Measurements from ENCODE around the gene TMEM35A. TPM values are rescaled to one million over a fixed set of nuclear protein-coding genes. Genes with fewer than 3 reads are reported as not detected.
A peak's percentile ranks its signal among the peaks of the same experiment; 100 is the strongest.

TMEM35A gene
- not detected for total RNA-seq

GRCh38 chrX:101078716-101079598, at the start of gene TMEM35A:
Gene TMEM35A, plus strand, starts transcription at chrX:101078879. Its CDS starts 124 bp downstream, at chrX:101079003.
- H3K36me3 Mint-ChIP-seq (ENCODE audit: low read depth), result no peaks in the 10 kb centered on the region
- H3K4me3 Mint-ChIP-seq, result no peak within 1 kb of the TSS
- H3K4me1 Mint-ChIP-seq (ENCODE audit: low read depth), result peaks cover 4% of the 10 kb centered on the region
- DNase-seq (no peak), ATAC-seq (no peak)
- TF ChIP-seq CTCF (IDR thresholded peaks at IDR 0.05), result no peak
- peaks cover 12% of the 10 kb centered on the region for H3K27me3 Mint-ChIP-seq
- POLR2A ChIA-PET, result no interaction called here
- H3K27ac Mint-ChIP-seq, result no peak within 1 kb of the TSS
- H3K9me3 Mint-ChIP-seq, result no peaks in the 10 kb centered on the region
- intact Hi-C loops (cut with micrococcal nuclease), result no loop called here
- CTCF ChIA-PET, result no interaction called here

GRCh38 chrX:101029665-101030064, 49.0 kb upstream of the TMEM35A start:
- CTCF ChIA-PET, result no interaction called here
- Mint-ChIP-seq H3K9me3 (no peaks in the 10 kb centered on the region), H3K27me3 (no peaks in the 10 kb centered on the region), H3K4me3 (no peak overlapping the region), H3K36me3 (ENCODE audit: low read depth) (peaks cover 28% of the 10 kb centered on the region), H3K4me1 (ENCODE audit: low read depth) (peaks cover 3% of the 10 kb centered on the region), H3K27ac (no peak overlapping the region)
- DNase-seq (no peak), ATAC-seq (no peak)
- intact Hi-C loops (cut with micrococcal nuclease), result no loop called here
- no peak for TF ChIP-seq CTCF (IDR thresholded peaks at IDR 0.05)
- POLR2A ChIA-PET, result no interaction called here

- DNase-seq (no peak), ATAC-seq (no peak)
- ChIA-PET POLR2A (no interaction called here), CTCF (no interaction called here)
- no peaks in the 10 kb centered on the region for H3K4me1 Mint-ChIP-seq (ENCODE audit: low read depth)
- no peak overlapping the region for H3K4me3 Mint-ChIP-seq
- H3K27ac Mint-ChIP-seq, result peak overlapping the region; percentile 11
- no peak for TF ChIP-seq CTCF (IDR thresholded peaks at IDR 0.05)
- H3K27me3 Mint-ChIP-seq, result no peaks in the 10 kb centered on the region
- H3K9me3 Mint-ChIP-seq, result no peaks in the 10 kb centered on the region
- peaks cover 9% of the 10 kb centered on the region for H3K36me3 Mint-ChIP-seq (ENCODE audit: low read depth)
- intact Hi-C loops (cut with micrococcal nuclease), result no loop called here
Measured at GRCh38 chrX:101037231-101037630, 41.4 kb upstream of the TMEM35A start.

DNA sequence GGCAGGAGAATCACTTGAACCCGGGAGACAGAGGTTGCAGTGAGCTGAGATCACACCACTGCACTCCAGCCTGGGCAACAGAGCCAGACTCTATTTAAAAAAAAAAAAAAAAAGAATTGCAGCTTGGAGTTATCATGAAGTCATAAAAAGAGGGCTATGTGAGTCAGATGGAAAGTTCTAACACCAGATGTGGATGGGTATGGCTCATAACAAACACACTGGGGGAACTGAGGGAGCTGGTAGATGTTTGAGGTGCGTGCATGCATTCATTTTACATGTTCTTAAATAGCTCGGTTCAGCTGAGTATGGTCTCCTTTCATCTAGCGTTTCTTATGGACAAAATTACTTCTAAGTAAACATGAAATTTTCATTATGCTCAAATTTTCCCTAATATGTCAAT, 38.5 kb upstream of the TMEM35A start:
- Mint-ChIP-seq H3K4me1 (ENCODE audit: low read depth) (no peaks in the 10 kb centered on the region), H3K4me3 (no peak overlapping the region), H3K9me3 (no peaks in the 10 kb centered on the region), H3K27ac (no peak overlapping the region), H3K27me3 (no peaks in the 10 kb centered on the region), H3K36me3 (ENCODE audit: low read depth) (peaks cover 10% of the 10 kb centered on the region)
- no peak for TF ChIP-seq CTCF (IDR thresholded peaks at IDR 0.05)
- intact Hi-C loops (cut with micrococcal nuclease), result no loop called here
- POLR2A ChIA-PET, result no interaction called here
- CTCF ChIA-PET, result interaction anchor here (1.0 to 1.2 kb wide), 2 partner anchors 10 to 58 kb away, joined by 3 read pairs; partner anchors contain the start of gene CENPI
- ATAC-seq (no peak), DNase-seq (no peak)

DNA sequence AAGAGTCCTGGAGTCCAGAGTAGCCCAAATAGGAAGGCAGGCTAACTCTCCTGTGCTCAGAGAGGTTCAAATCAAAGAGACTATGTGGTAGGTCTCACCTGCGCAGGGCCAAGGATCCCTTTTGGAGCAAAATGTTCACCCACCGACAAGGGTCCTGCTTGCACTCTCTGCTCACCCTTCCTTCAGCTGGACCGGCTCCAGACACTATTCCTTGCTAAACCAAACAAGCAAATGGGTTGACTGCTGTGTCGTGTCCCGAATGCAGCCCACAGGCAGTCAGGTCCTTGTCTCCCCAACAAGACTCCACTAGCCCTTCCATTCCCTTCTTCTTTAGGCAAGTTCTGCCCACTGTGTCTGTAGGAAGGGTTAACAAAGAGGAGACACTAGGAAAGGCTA, 27.5 kb upstream of the TMEM35A start:
- intact Hi-C loops (cut with micrococcal nuclease), result no loop called here
- H3K4me1 Mint-ChIP-seq (ENCODE audit: low read depth), result peaks cover 23% of the 10 kb centered on the region
- DNase-seq (no peak), ATAC-seq (no peak)
- CTCF ChIA-PET, result interaction anchor here (1.5 kb wide), 1 partner anchor 10 kb away, joined by 3 read pairs; no protein-coding TSS in a partner anchor
- peaks cover 17% of the 10 kb centered on the region for H3K36me3 Mint-ChIP-seq (ENCODE audit: low read depth)
- H3K4me3 Mint-ChIP-seq, result peak overlapping the region; percentile 87
- no peaks in the 10 kb centered on the region for H3K27me3 Mint-ChIP-seq
- POLR2A ChIA-PET, result no interaction called here
- H3K27ac Mint-ChIP-seq, result peak overlapping the region; percentile 97
- no peaks in the 10 kb centered on the region for H3K9me3 Mint-ChIP-seq
- no peak for TF ChIP-seq CTCF (IDR thresholded peaks at IDR 0.05)

All from activated CD8-positive, alpha-beta T cell treated with anti-CD3 and anti-CD28 coated beads for 36 hours (primary cell).